ENCODE results near the gene PNPLA2.
A peak's percentile ranks its signal among the peaks of the same experiment; 100 is the strongest.

PNPLA2 gene

GRCh38 chr11:811446-812245 lies 7.1 kb upstream of the PNPLA2 start:
- no peak for TF ChIP-seq ZFX (IDR thresholded peaks at IDR 0.05; ENCODE audit: borderline replicate concordance)
- peak overlapping the region; percentile 93 for H3K27ac ChIP-seq

- TF ChIP-seq CTCF (IDR thresholded peaks at IDR 0.05) (no peak), ZFX (IDR thresholded peaks at IDR 0.05; ENCODE audit: borderline replicate concordance) (no peak)
- peak overlapping the region; percentile 93 for H3K27ac ChIP-seq
Observed at GRCh38 chr11:812390-812789, 6.3 kb upstream of the PNPLA2 start.

GRCh38 chr11:813072-813455 lies 5.7 kb upstream of the PNPLA2 start:
- H3K27ac ChIP-seq: peak overlapping the region; percentile 93

GRCh38 chr11:813456-814096 lies 5.1 kb upstream of the PNPLA2 start:
- TF ChIP-seq CTCF (IDR thresholded peaks at IDR 0.05) (no peak), ZFX (IDR thresholded peaks at IDR 0.05; ENCODE audit: borderline replicate concordance) (no peak)

More at GRCh38 chr11:813072-813455, 5.7 kb upstream of the PNPLA2 start:
- TF ChIP-seq ZFX (IDR thresholded peaks at IDR 0.05; ENCODE audit: borderline replicate concordance): no peak
- TF ChIP-seq CTCF (IDR thresholded peaks at IDR 0.05): no peak

GRCh38 chr11:815675-816432 lies 2.9 kb upstream of the PNPLA2 start:
- TF ChIP-seq CTCF (IDR thresholded peaks at IDR 0.05) (no peak), ZFX (IDR thresholded peaks at IDR 0.05; ENCODE audit: borderline replicate concordance) (no peak)
- H3K27ac ChIP-seq: peak overlapping the region; percentile 93; the same call in 1 of the 2 replicates

More at GRCh38 chr11:813456-814096, 5.1 kb upstream of the PNPLA2 start:
- H3K27ac ChIP-seq: peak overlapping the region; percentile 93

GRCh38 chr11:816433-816779 lies 2.3 kb upstream of the PNPLA2 start:
- no peak overlapping the region for H3K27ac ChIP-seq
- TF ChIP-seq ZFX (IDR thresholded peaks at IDR 0.05; ENCODE audit: borderline replicate concordance) (no peak), CTCF (IDR thresholded peaks at IDR 0.05) (no peak)

GRCh38 chr11:819129-819931 lies 616 bp downstream of the PNPLA2 start:
- TF ChIP-seq ZFX (IDR thresholded peaks at IDR 0.05; ENCODE audit: borderline replicate concordance): no peak
- H3K27ac ChIP-seq: peak overlapping the region; percentile 96
